ENCODE measurements around the gene LSS. TPM values are rescaled to one million over a fixed set of nuclear protein-coding genes. Genes with fewer than 3 reads are reported as not detected.

LSS gene
- total and polyA plus RNA-seq, 2 of the 8 experiments (the other 6 are each of a cell fraction or from before 2014, with no cell fraction given), result 96.1 to 123 TPM

- peak within 1 kb of the TSS; percentile 95 for H4K91ac ChIP-seq (replicated peaks; ENCODE audit: insufficient read length, low read length)
- H3K23ac ChIP-seq (ENCODE audit: insufficient read length), result no peak within 1 kb of the TSS
- H3K79me2 ChIP-seq (ENCODE audit: control insufficient read depth in 1 of 2, insufficient read depth in 2 of 2, low read length in 2 of 2), result peaks cover 0 to 2% of the 10 kb centered on the region in 2 experiments; a peak in 1 of 4 replicates
- H3K9ac ChIP-seq (replicated peaks in 1 of 4; ENCODE audit: extremely low read depth in 1 of 4, low read depth in 3 of 4, low read length in 3 of 4), result peak within 1 kb of the TSS in 3 of 4 experiments; percentile 43 to 89 (median 52); a peak in 6 of 7 replicates
- DNase-seq (ENCODE audit: low read depth in 1 of 2, low spot score in 2 of 2) (peak; percentile 38 to 74), FAIRE-seq (no peak)
- peak within 1 kb of the TSS; percentile 95 for H3K18ac ChIP-seq (ENCODE audit: extremely low read depth, low read length)
- no peak within 1 kb of the TSS for H2BK120ac ChIP-seq (replicated peaks; ENCODE audit: low read depth, low read length)
- H2AFZ ChIP-seq (ENCODE audit: low read length), result peak within 1 kb of the TSS; percentile 84; the same call in 1 of the 2 replicates
- H3K4me2 ChIP-seq (ENCODE audit: insufficient read depth in 1 of 2, low read depth in 2 of 2, low read length in 2 of 2), result peak within 1 kb of the TSS; percentile 87 to 97
- no peak within 1 kb of the TSS for H2BK20ac ChIP-seq (ENCODE audit: low read length)
- peak within 1 kb of the TSS; percentile 46 for H3K4ac ChIP-seq (replicated peaks; ENCODE audit: insufficient read length, low read depth, low read length)
- H3K23me2 ChIP-seq (ENCODE audit: low read depth, low read length), result peaks cover 8% of the 10 kb centered on the region
- peak within 1 kb of the TSS; percentile 75; the same call in 1 of the 2 replicates for H2BK12ac ChIP-seq (ENCODE audit: low read depth, low read length)
- H3K4me1 ChIP-seq (replicated peaks in 1 of 4; ENCODE audit: control insufficient read depth in 3 of 4, insufficient read depth in 4 of 4, low read length in 3 of 4), result peaks cover 7 to 20% (median 9%) of the 10 kb centered on the region in 4 experiments; a peak in 6 of 7 replicates
- 0 out of 2 replicates have a peak within 1 kb of the TSS, but pooled peaks have one; percentile 65 for H2AK5ac ChIP-seq (ENCODE audit: low read depth, low read length)
- H3K27ac ChIP-seq (ENCODE audit: low read depth, low read length), result peak within 1 kb of the TSS; percentile 46
- H4K5ac ChIP-seq (ENCODE audit: insufficient read length, low read depth, low read length), result peak within 1 kb of the TSS; percentile 57
- peaks cover 0 to 14% of the 10 kb centered on the region in 2 experiments for H4K20me1 ChIP-seq (replicated peaks in 1 of 2; ENCODE audit: control insufficient read depth in 1 of 2, insufficient read depth in 2 of 2, low read length in 2 of 2)
- TF ChIP-seq KDM4A (IDR thresholded peaks at IDR 0.05; ENCODE audit: low read depth, low read length, severe bottlenecking), result peak; percentile 69
- no peak for TF ChIP-seq E2F6 (IDR thresholded peaks at IDR 0.05)
- 0 out of 4 replicates have a peak, but pooled peaks of 1 of the 2 experiments have one; percentile 56 for TF ChIP-seq SIN3A (conservative IDR thresholded peaks at IDR 0.05 in 1 of 2, IDR thresholded peaks at IDR 0.05 in 1 of 2; ENCODE audit: low read depth in 1 of 2, low read length in 2 of 2)
- peak within 1 kb of the TSS; percentile 83 to 98 (median 93) for H3K4me3 ChIP-seq (ENCODE audit: extremely low read depth in 1 of 4, insufficient read depth in 2 of 4, low read depth in 3 of 4, low read length in 4 of 4)
- 5% methylated on average over 17 of the region's 24 CpGs; no CpG with 5 or more reads in 1 of the 2 experiments for WGBS, 2 experiments (ENCODE audit: extremely low coverage in 1 of 2, insufficient coverage in 1 of 2, insufficient read length in 1 of 2, insufficient replicate concordance in 2 of 2, low coverage in 1 of 2, low lambda C conversion rate in 2 of 2, missing lambda C conversion rate in 1 of 2)
- POLR2A ChIA-PET (ENCODE audit: partially characterized antibody), result interaction anchor here (0.7 to 1.8 kb wide), 2 partner anchors 42 to 47 kb away, joined by 3 to 6 read pairs; no protein-coding TSS in a partner anchor
- H3K36me3 ChIP-seq (ENCODE audit: control insufficient read depth in 2 of 4, insufficient read depth in 4 of 4, low read length in 3 of 4), result peaks cover 0 to 2% (median 0%) of the 10 kb centered on the region in 4 experiments; a peak in 2 of 8 replicates
- peak within 1 kb of the TSS; percentile 93 for H2BK5ac ChIP-seq (ENCODE audit: low read depth, low read length)
- H3K27me3 ChIP-seq (replicated peaks in 1 of 4; ENCODE audit: control insufficient read depth in 3 of 4, extremely low read depth in 1 of 4, insufficient read depth in 3 of 4, low read length in 3 of 4), result no peaks in the 10 kb centered on the region
- H2BK15ac ChIP-seq (ENCODE audit: low read length), result no peak within 1 kb of the TSS; the same call in 1 of the 2 replicates
- peaks cover 5% of the 10 kb centered on the region; the same call in 1 of the 2 replicates for H3K79me1 ChIP-seq (ENCODE audit: low read depth, low read length)
- no peaks in the 10 kb centered on the region for H3K9me3 ChIP-seq (ENCODE audit: insufficient read depth in 2 of 2, low read depth in 1 of 2, low read length in 1 of 2)
- CTCF ChIA-PET (ENCODE audit: partially characterized antibody), result no interaction called here
- 0 out of 2 replicates have a peak within 1 kb of the TSS, but pooled peaks have one; percentile 57 for H4K8ac ChIP-seq (ENCODE audit: extremely low read depth, insufficient read depth, low read length)
- peak within 1 kb of the TSS; percentile 82 for H3K14ac ChIP-seq (ENCODE audit: insufficient read length)
- peak within 1 kb of the TSS; percentile 73 for H3K56ac ChIP-seq (replicated peaks; ENCODE audit: insufficient read length, low read depth, low read length)
Measured at GRCh38 chr21:46183910-46184624, 44.5 kb downstream of the LSS start, which contains the start of gene SPATC1L. Gene SPATC1L, minus strand, starts transcription at chr21:46184459. Its CDS starts 1,643 bp downstream, at chr21:46182816.

Data from H1 (cell line).